PC-9 (cell line): ENCODE measurements around the gene TDRKH. TPM values are rescaled to one million over a fixed set of nuclear protein-coding genes. Genes with fewer than 3 reads are reported as not detected.

Source experiments
- Bru-seq: library from RNA; stranded (reverse); fragments of 400-500 nt; gene quantifications from one replicate; lab custom pipeline; 2021; lab: Mats Ljungman, UMichigan
- BruChase-seq, 2 experiments: library from RNA; stranded (reverse); fragments of 400-500 nt; gene quantifications; one replicate each; lab custom pipeline; 2021; lab: Mats Ljungman, UMichigan
- BruUV-seq: library from RNA; stranded (reverse); fragments of 400-500 nt; replicated peaks from 2 replicates; lab custom pipeline; 2021; lab: Mats Ljungman, UMichigan
- CTCF ChIA-PET: fragments of 300-600 bp; sonication (Branson Sonifier 250); formaldehyde crosslinking; loops from one replicate; lab custom pipeline; 2022; ENCODE audit warnings: antibody characterized with exemption; lab: Charles Lee
- POLR2A ChIA-PET: fragments of 300-600 bp; sonication (Branson Sonifier 250); formaldehyde crosslinking; loops from one replicate; lab custom pipeline; 2022; ENCODE audit warnings: antibody characterized with exemption; ENCODE audit not compliant: unreplicated experiment; lab: Charles Lee
- DNase-seq, 2 experiments: peaks; one replicate each; pipeline versions ENCODE4 v3.0.0 to v3.0.0-alpha.2; 2015 to 2022; ENCODE audit warnings: mixed read lengths in 1 of 2
- H2AFZ ChIP-seq: fragments of 200-600 bp; sonication (generic); 2 replicates; pipeline ENCODE4 v1.8.1; 2017; ENCODE audit warnings: antibody characterized with exemption
- H3F3A ChIP-seq: fragments of 200-600 bp; sonication (generic); 2 replicates; pipeline ENCODE4 v1.8.1; 2017; ENCODE audit warnings: antibody characterized with exemption, mild to moderate bottlenecking, low read depth; ENCODE audit not compliant: insufficient read depth
- H3K27ac ChIP-seq: fragments of 200-600 bp; sonication (generic); 2 replicates; pipeline ENCODE4 v1.6.1; 2016; ENCODE audit warnings: mixed run types
- H3K27me3 ChIP-seq: fragments of 200-600 bp; sonication (generic); 2 replicates; pipeline ENCODE4 v1.6.1; 2016; ENCODE audit warnings: low read depth, mixed run types; ENCODE audit not compliant: insufficient read depth
- H3K36me3 ChIP-seq: fragments of 200-600 bp; sonication (generic); 2 replicates; pipeline ENCODE4 v1.6.1; 2016; ENCODE audit warnings: low read depth, mixed run types
- H3K4me1 ChIP-seq: fragments of 200-600 bp; sonication (generic); replicated peaks from 2 replicates; pipeline ENCODE4 v1.6.1; 2016; ENCODE audit warnings: mixed run types; ENCODE audit not compliant: insufficient read depth
- H3K4me2 ChIP-seq: fragments of 200-600 bp; sonication (generic); 2 replicates; pipeline ENCODE4 v1.6.1; 2017; ENCODE audit warnings: mixed run types
- H3K4me3 ChIP-seq: fragments of 200-600 bp; sonication (generic); 2 replicates; pipeline ENCODE4 v1.6.1; 2016; ENCODE audit warnings: mixed run types
- H3K79me2 ChIP-seq: fragments of 200-600 bp; sonication (generic); 2 replicates; pipeline ENCODE4 v1.6.1; 2017; ENCODE audit warnings: low read depth, mixed run types
- H3K9me2 ChIP-seq: fragments of 200-600 bp; sonication (generic); 2 replicates; pipeline ENCODE4 v1.8.1; 2017; ENCODE audit warnings: mild to moderate bottlenecking; ENCODE audit not compliant: insufficient read depth
- H3K9me3 ChIP-seq: fragments of 200-600 bp; sonication (generic); 2 replicates; pipeline ENCODE4 v1.8.1; 2016; ENCODE audit warnings: low read depth; ENCODE audit not compliant: insufficient read depth
- H4K20me1 ChIP-seq: fragments of 200-600 bp; sonication (generic); 2 replicates; pipeline ENCODE4 v1.8.1; 2017; ENCODE audit not compliant: insufficient read depth
- CTCF ChIP-seq: fragments of 200-600 bp; sonication (generic); conservative IDR thresholded peaks from 2 replicates; pipeline ENCODE4 v1.6.1; 2017; ENCODE audit warnings: mixed run types, antibody characterized with exemption, mild to moderate bottlenecking, moderate library complexity
- EZH2 ChIP-seq: fragments of 200-600 bp; sonication (generic); IDR thresholded peaks from 2 replicates; pipeline ENCODE4 v1.8.0; 2017; ENCODE audit warnings: antibody characterized with exemption, low read depth
- intact Hi-C: fragments of 100-400 bp; cut with micrococcal nuclease; formaldehyde crosslinking; loops from one replicate; pipeline ENCODE4 v1.10.0; 2022; ENCODE audit not compliant: unreplicated experiment
- long read RNA-seq: library from polyadenylated mRNA; stranded (forward); transcript quantifications from one replicate; pipeline ENCODE4 v2.0.0, GENCODE V29; 2022
- total RNA-seq: library from RNA; stranded (reverse); gene quantifications from 2 replicates; pipeline ENCODE4 v1.2.3, GENCODE V29; 2021

Gene TDRKH
- total RNA-seq: 13.4 and 17.3 TPM in 2 replicates
- percentile 42 among the genes with signal in this experiment for Bru-seq, nascent RNA
- percentile 44 among the genes with signal in this experiment for BruChase-seq, experiment 1, labeled RNA remaining after a 2-hour chase
- percentile 46 among the genes with signal in this experiment for BruChase-seq, experiment 2, labeled RNA remaining after a 6-hour chase
- long read RNA-seq, transcript TDRKH-207 (13 exons, 2,768 nt): minor isoform, 7 of 40 reads
- long read RNA-seq, transcript TDRKH-203 (13 exons, 2,824 nt): major isoform, 11 of 40 reads
- long read RNA-seq, partial matches to known transcripts: 5 of 40 reads
- long read RNA-seq, other reads (novel, unspliced or antisense): 16 of 40 reads

- ChIA-PET POLR2A (interaction anchor here (0.5 to 1.0 kb wide), 4 partner anchors 27 to 1818 kb away, joined by 4 to 9 read pairs (median 8); partner anchors contain the start of gene MRPL9), CTCF (no interaction called here)
- H3K36me3 ChIP-seq: no peaks in the 10 kb centered on the region
- no peaks in the 10 kb centered on the region for H3K27me3 ChIP-seq
- H3K4me3 ChIP-seq: peak within 1 kb of the TSS; percentile 78
- 0 out of 2 replicates have a peak within 1 kb of the TSS, but pooled peaks have one; percentile 13 for H3K27ac ChIP-seq
- no peaks in the 10 kb centered on the region for H4K20me1 ChIP-seq
- peaks cover 4% of the 10 kb centered on the region; the same call in 1 of the 2 replicates for H3F3A ChIP-seq
- no TSS peak for BruUV-seq
- peaks cover 17% of the 10 kb centered on the region for H3K4me1 ChIP-seq
- H3K79me2 ChIP-seq: 0 out of 2 replicates have a peak, but pooled peaks cover 10% of the 10 kb centered on the region
- peak; percentile 41; the same call in 1 of the 2 replicates for TF ChIP-seq CTCF
- TF ChIP-seq EZH2: no peak
- no peaks in the 10 kb centered on the region for H3K9me3 ChIP-seq
- no peaks in the 10 kb centered on the region for H3K9me2 ChIP-seq
- peak within 1 kb of the TSS; percentile 92 for H3K4me2 ChIP-seq
- intact Hi-C loops: no loop called here
- peak; percentile 98 for DNase-seq
- peak within 1 kb of the TSS; percentile 100 for H2AFZ ChIP-seq
Observed at GRCh38 chr1:151790071-151790939, at the start of gene TDRKH. TDRKH (minus strand) TSS chr1:151790500; CDS start chr1:151783022, 7,478 bp downstream.

- H3F3A ChIP-seq: peaks cover 32% of the 10 kb centered on the region
- no peaks in the 10 kb centered on the region for H3K9me3 ChIP-seq
- H3K9me2 ChIP-seq: no peaks in the 10 kb centered on the region
- peak; percentile 86 to 93 for DNase-seq
- H3K79me2 ChIP-seq: peaks cover 18% of the 10 kb centered on the region; the same call in 1 of the 2 replicates
- H3K4me1 ChIP-seq: peaks cover 35% of the 10 kb centered on the region
- POLR2A ChIA-PET: interaction anchor here (0.5 to 1.1 kb wide), 14 partner anchors 11 to 578 kb away, joined by 3 to 46 read pairs (median 4); no protein-coding TSS in a partner anchor
- no peaks in the 10 kb centered on the region for H3K27me3 ChIP-seq
- peak within 1 kb of the TSS; percentile 57 for H3K4me3 ChIP-seq
- no peaks in the 10 kb centered on the region for H3K36me3 ChIP-seq
- H2AFZ ChIP-seq: peak within 1 kb of the TSS; percentile 80
- peak within 1 kb of the TSS; percentile 77 for H3K4me2 ChIP-seq
- BruUV-seq: no TSS peak
- no peaks in the 10 kb centered on the region for H4K20me1 ChIP-seq
- CTCF ChIA-PET: interaction anchor here (0.6 to 1.1 kb wide), 7 partner anchors 9 to 650 kb away, joined by 3 to 11 read pairs (median 4); no protein-coding TSS in a partner anchor
- peak within 1 kb of the TSS; percentile 86 for H3K27ac ChIP-seq
- TF ChIP-seq CTCF (no peak), EZH2 (no peak)
- intact Hi-C loops: loop anchor here (1.0 to 10.0 kb wide), 6 partner anchors 69 to 555 kb away; partner anchors contain the start of genes MRPL9, THEM4 and ZNF687
Observed at GRCh38 chr1:151839457-151840403, 49.4 kb upstream of the TDRKH start, which contains the start of gene C2CD4D. C2CD4D (minus strand) TSS chr1:151839820; CDS start chr1:151838989, 831 bp downstream.
